Measurements from ENCODE around the gene MRPL52. TPM values are rescaled to one million over a fixed set of nuclear protein-coding genes. Genes with fewer than 3 reads are reported as not detected.

Gene MRPL52
- total and polyA plus RNA-seq, 10 of the 15 experiments (the other 5 are each of a cell fraction or from before 2014, with no cell fraction given): 51.7 to 541 (median 142) TPM

DNA sequence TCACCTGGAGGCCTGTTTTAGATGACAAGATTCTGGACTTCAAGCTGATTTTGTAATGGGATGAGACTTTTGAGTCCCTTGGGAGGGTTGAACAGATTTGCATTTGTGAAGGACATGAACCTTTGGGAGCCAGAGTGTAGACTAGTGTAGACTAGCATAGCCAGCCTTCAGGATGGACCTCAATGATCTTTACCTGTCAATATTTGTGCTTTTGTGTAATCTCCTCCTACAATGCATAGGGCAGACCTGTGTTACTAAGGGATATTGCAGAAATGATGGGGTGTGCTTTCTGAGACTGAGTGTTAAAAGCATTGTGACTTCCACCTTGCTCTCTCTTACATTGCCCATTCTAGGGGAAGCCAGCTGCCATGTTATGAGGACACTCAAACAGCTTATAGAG lies 32.0 kb downstream of the MRPL52 start (continued):
- TF ChIP-seq WRNIP1 (IDR thresholded peaks at IDR 0.05; ENCODE audit: borderline replicate concordance, low read depth, low read length) (no peak), RUNX3 (IDR thresholded peaks at IDR 0.05; ENCODE audit: low read length) (no peak), SREBF1 (IDR thresholded peaks at IDR 0.05; ENCODE audit: low read length) (no peak), IRF4 (IDR thresholded peaks at IDR 0.05; ENCODE audit: low read depth, low read length) (no peak), KDM1A (IDR thresholded peaks at IDR 0.05; ENCODE audit: borderline replicate concordance) (no peak), FOS (IDR thresholded peaks at IDR 0.05; ENCODE audit: borderline replicate concordance, extremely low read depth, insufficient read length) (no peak), BCL3 (IDR thresholded peaks at IDR 0.05; ENCODE audit: borderline replicate concordance, insufficient read depth, low read depth, low read length, poor library complexity, severe bottlenecking) (no peak)
- TF ChIP-seq, protein P1, sequence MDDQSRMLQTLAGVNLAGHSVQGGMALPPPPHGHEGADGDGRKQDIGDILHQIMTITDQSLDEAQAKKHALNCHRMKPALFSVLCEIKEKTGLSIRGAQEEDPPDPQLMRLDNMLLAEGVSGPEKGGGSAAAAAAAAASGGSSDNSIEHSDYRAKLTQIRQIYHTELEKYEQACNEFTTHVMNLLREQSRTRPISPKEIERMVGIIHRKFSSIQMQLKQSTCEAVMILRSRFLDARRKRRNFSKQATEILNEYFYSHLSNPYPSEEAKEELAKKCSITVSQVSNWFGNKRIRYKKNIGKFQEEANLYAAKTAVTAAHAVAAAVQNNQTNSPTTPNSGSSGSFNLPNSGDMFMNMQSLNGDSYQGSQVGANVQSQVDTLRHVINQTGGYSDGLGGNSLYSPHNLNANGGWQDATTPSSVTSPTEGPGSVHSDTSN (IDR thresholded peaks at IDR 0.05; ENCODE audit: insufficient replicate concordance, low read depth, low read length): no peak

DNA sequence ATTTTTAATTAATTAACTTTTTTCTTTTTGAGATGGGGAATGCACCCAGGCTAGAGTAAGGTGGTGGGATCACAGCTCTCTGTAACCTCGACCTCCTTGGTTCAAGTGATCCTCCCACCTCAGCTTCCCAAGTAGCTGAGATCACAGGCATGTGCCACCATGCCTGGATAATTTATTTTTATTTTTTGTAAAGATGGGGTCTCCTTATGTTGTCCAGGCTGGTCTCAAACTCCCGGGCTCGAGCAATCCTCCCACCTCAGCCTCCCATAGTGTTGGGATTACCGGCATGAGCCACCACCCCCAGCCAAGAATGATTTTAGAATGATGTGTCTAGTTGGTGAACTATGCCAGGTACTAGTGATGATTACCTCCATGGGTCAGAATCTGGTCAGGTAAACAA lies 35.3 kb downstream of the MRPL52 start:
- FAIRE-seq (no peak), ATAC-seq (no peak), DNase-seq (ENCODE audit: low read depth, low spot score) (no peak)
- ChIA-PET CTCF (interaction anchor here (0.6 to 6.5 kb wide), 6 partner anchors 11 to 308 kb away, joined by 3 to 40 read pairs (median 4); no protein-coding TSS in a partner anchor), RAD21 (ENCODE audit: unreplicated experiment) (interaction anchor here (1.0 to 2.3 kb wide), 2 partner anchors 55 to 295 kb away, joined by 3 to 8 read pairs; no protein-coding TSS in a partner anchor), POLR2A (no interaction called here), SMC1A (ENCODE audit: uncharacterized antibody, unreplicated experiment) (no interaction called here)
- no peak for TF ChIP-seq KAT2A (conservative IDR thresholded peaks at IDR 0.05; ENCODE audit: control insufficient read depth, low read depth, low read length)
- TF ChIP-seq CBFB (IDR thresholded peaks at IDR 0.05; ENCODE audit: low read depth): no peak
- TF ChIP-seq ZBTB4 (CRISPR knock-in tag; IDR thresholded peaks at IDR 0.05): no peak
- TF ChIP-seq, protein P2, sequence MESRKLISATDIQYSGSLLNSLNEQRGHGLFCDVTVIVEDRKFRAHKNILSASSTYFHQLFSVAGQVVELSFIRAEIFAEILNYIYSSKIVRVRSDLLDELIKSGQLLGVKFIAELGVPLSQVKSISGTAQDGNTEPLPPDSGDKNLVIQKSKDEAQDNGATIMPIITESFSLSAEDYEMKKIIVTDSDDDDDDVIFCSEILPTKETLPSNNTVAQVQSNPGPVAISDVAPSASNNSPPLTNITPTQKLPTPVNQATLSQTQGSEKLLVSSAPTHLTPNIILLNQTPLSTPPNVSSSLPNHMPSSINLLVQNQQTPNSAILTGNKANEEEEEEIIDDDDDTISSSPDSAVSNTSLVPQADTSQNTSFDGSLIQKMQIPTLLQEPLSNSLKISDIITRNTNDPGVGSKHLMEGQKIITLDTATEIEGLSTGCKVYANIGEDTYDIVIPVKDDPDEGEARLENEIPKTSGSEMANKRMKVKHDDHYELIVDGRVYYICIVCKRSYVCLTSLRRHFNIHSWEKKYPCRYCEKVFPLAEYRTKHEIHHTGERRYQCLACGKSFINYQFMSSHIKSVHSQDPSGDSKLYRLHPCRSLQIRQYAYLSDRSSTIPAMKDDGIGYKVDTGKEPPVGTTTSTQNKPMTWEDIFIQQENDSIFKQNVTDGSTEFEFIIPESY (IDR thresholded peaks at IDR 0.05): no peak
- no peak for TF ChIP-seq NR2C1 (IDR thresholded peaks at IDR 0.05)
- TF ChIP-seq RUNX3 (IDR thresholded peaks at IDR 0.05; ENCODE audit: low read length): no peak
- no peak for TF ChIP-seq SPI1 (IDR thresholded peaks at IDR 0.05; ENCODE audit: borderline replicate concordance, insufficient read depth, low read depth, low read length)
- H3K4me1 ChIP-seq (ENCODE audit: control insufficient read depth, insufficient read depth, low read length): no peaks in the 10 kb centered on the region
- no peak overlapping the region for H2AFZ ChIP-seq (ENCODE audit: control insufficient read depth, low read depth, low read length)
- no peak overlapping the region for H3K27ac ChIP-seq (ENCODE audit: control insufficient read depth, insufficient read depth)
- H3K9me3 ChIP-seq (replicated peaks; ENCODE audit: control insufficient read depth, insufficient read depth, low read length): peaks cover 4% of the 10 kb centered on the region; the same call in 1 of the 3 replicates
- no peaks in the 10 kb centered on the region for H3K79me2 ChIP-seq (ENCODE audit: control insufficient read depth, insufficient read depth, low read length)
- H4K20me1 ChIP-seq (ENCODE audit: control insufficient read depth, insufficient read depth): no peaks in the 10 kb centered on the region
- no peaks in the 10 kb centered on the region for H3K36me3 ChIP-seq (ENCODE audit: control insufficient read depth in 2 of 2, insufficient read depth in 2 of 2, low read length in 1 of 2)
- in situ Hi-C loops (cut with MboI): no loop called here
- no peak overlapping the region for H3K4me2 ChIP-seq (ENCODE audit: control insufficient read depth, insufficient read depth)
- no TSS peak for BruUV-seq (replicated peaks)
- 65% methylated on average over 4 of the region's 4 CpGs for WGBS (ENCODE audit: insufficient coverage, insufficient replicate concordance, low lambda C conversion rate, missing lambda C conversion rate)
- no peak overlapping the region for H3K9ac ChIP-seq (ENCODE audit: control insufficient read depth, insufficient read depth, low read length)
- intact Hi-C loops (cut with micrococcal nuclease; ENCODE audit: unreplicated experiment): no loop called here
- no peak overlapping the region for H3K4me3 ChIP-seq
- no peaks in the 10 kb centered on the region for H3K27me3 ChIP-seq (replicated peaks in 1 of 2; ENCODE audit: control insufficient read depth in 2 of 2, insufficient read depth in 2 of 2, low read length in 1 of 2)
